GM12872 (cell line): ENCODE data around the gene CNOT6L.

Source experiments
- TF ChIP-seq, protein P1 (sequence below): IDR thresholded peaks from 3 replicates; pipeline ENCODE4 v1.5.1; 2011; ENCODE audit warnings: low read depth, mild to moderate bottlenecking, low read length, moderate library complexity; ENCODE audit not compliant: insufficient read depth

CNOT6L gene

GRCh38 chr4:77776182-77777134, 42.7 kb downstream of the CNOT6L start:
- TF ChIP-seq, protein P1, sequence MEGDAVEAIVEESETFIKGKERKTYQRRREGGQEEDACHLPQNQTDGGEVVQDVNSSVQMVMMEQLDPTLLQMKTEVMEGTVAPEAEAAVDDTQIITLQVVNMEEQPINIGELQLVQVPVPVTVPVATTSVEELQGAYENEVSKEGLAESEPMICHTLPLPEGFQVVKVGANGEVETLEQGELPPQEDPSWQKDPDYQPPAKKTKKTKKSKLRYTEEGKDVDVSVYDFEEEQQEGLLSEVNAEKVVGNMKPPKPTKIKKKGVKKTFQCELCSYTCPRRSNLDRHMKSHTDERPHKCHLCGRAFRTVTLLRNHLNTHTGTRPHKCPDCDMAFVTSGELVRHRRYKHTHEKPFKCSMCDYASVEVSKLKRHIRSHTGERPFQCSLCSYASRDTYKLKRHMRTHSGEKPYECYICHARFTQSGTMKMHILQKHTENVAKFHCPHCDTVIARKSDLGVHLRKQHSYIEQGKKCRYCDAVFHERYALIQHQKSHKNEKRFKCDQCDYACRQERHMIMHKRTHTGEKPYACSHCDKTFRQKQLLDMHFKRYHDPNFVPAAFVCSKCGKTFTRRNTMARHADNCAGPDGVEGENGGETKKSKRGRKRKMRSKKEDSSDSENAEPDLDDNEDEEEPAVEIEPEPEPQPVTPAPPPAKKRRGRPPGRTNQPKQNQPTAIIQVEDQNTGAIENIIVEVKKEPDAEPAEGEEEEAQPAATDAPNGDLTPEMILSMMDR = no peak

GRCh38 chr4:77773101-77773500, 46.1 kb downstream of the CNOT6L start:
- TF ChIP-seq, protein P1 = no peak

GRCh38 chr4:77771566-77771965, 47.6 kb downstream of the CNOT6L start:
- TF ChIP-seq, protein P1 = no peak

- TF ChIP-seq, protein P1 = no peak
Measured at GRCh38 chr4:77765720-77766119, 53.4 kb downstream of the CNOT6L start.

DNA sequence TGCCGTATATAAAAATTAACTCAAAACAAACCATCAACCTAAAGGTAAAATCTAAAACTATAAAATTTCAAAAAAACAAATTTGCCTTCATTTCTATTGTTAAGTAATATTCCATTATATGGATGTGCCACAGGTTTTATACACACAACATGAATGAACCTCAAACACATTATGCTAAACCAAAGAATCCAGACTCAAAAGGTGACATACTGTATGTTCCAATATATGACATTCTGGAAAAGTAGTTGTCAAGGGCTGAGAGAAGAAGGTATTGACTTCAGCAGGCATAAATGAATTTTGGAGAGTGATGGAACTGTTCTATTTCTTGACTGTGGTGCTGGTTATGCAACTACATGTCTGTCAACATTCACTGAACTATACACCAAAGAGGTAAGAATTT, 56.6 kb downstream of the CNOT6L start:
- TF ChIP-seq, protein P1 = no peak

DNA sequence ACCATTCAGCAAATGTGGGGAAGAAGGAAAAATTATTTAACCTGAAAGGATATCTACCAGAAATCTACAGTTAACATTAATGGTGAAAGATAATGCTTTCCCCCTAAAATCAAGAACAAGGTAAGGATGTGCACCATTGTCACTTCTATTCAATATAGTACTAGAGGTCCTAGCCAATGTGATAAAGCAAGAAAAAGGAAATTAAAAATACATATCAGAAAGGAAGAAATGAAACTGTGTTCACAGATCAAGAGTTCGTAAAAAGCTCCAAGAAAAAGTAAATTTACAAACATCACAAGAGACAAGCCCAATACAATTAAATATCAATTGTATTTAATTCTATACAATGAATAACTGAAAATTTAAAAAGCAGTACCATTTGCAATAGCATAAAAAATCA, 57.6 kb downstream of the CNOT6L start:
- TF ChIP-seq, protein P1 = no peak

DNA sequence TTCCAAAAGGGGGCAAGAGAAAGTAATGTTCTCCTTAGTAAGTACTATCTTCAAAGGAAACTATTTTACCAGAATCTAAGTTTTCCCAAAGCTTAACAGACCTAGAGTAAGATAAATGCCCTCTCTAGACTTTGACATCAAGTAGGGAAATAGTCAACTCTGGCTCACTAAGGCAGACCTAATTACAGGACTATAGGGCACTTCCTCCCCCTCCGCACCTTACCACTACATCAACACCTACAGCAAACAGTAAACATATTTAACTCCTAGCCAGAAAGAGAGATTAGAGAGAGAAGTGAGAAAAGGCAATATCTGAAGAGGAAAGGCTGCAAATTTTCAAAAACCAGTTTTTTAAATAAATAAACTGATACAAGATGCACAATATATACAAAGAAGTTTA, 60.4 kb downstream of the CNOT6L start:
- TF ChIP-seq, protein P1 = no peak
